OCI-LY1 (cell line): ENCODE results near the gene DDX21.

Source experiments
- CTCF ChIP-seq: fragments of 200-600 bp; sonication (generic), shearing (Covaris generic); IDR thresholded peaks from 2 replicates; pipeline ENCODE4 v1.5.1; 2017; ENCODE audit warnings: mild to moderate bottlenecking, antibody characterized with exemption, low read length, moderate library complexity, mixed read lengths
- EZH2 ChIP-seq: fragments of 200-600 bp; sonication (generic), shearing (Covaris generic); IDR thresholded peaks from 2 replicates; pipeline ENCODE4 v1.8.0; 2017; ENCODE audit warnings: borderline replicate concordance, mixed run types, mild to moderate bottlenecking, antibody characterized with exemption, low read length, moderate library complexity, mixed read lengths

- TF ChIP-seq CTCF (no peak), EZH2 (no peak)
These were observed 21.0 kb upstream of the DDX21 start for GRCh38 chr10:68934994-68935393.
